Neural cell (in vitro differentiated cells): ENCODE measurements around the gene PTP4A2. TPM values are rescaled to one million over a fixed set of nuclear protein-coding genes. Genes with fewer than 3 reads are reported as not detected.
A peak's percentile ranks its signal among the peaks of the same experiment; 100 is the strongest.
"Not testable (repeated sequence)": the region's sequence is repeated elsewhere in the genome, so short reads cannot be mapped to it uniquely, and the experiment has no call there.

Source experiments
- H2AFZ ChIP-seq: fragments of 200-600, 300-800 bp; sonication (generic), shearing (Covaris generic); 2 replicates; pipeline ENCODE4 v1.6.0; 2014; ENCODE audit warnings: low read depth, mild to moderate bottlenecking, antibody characterized with exemption, low read length, moderate library complexity
- H3F3A ChIP-seq: fragments of 200-600 bp; shearing (Covaris generic); 2 replicates; pipeline ENCODE4 v1.6.1; 2016; ENCODE audit warnings: mild to moderate bottlenecking, moderate library complexity, mixed read lengths, antibody characterized with exemption, low read length; ENCODE audit not compliant: insufficient read depth, poor library complexity, severe bottlenecking
- H3K27ac ChIP-seq: fragments of 200-600, 300-800 bp; sonication (generic), shearing (Covaris generic); 2 replicates; pipeline ENCODE4 v1.5.1; 2014; ENCODE audit warnings: mild to moderate bottlenecking, low read length, moderate library complexity
- H3K27me3 ChIP-seq: fragments of 300-800, 200-600 bp; sonication (generic), shearing (Covaris generic); 2 replicates; pipeline ENCODE4 v1.6.0; 2014; ENCODE audit warnings: mild to moderate bottlenecking, low read depth, low read length, moderate library complexity; ENCODE audit not compliant: insufficient read depth
- H3K36me3 ChIP-seq: fragments of 300-800, 200-600 bp; sonication (generic), shearing (Covaris generic); 2 replicates; pipeline ENCODE4 v1.5.1; 2014; ENCODE audit warnings: mild to moderate bottlenecking, antibody characterized with exemption, low read length, moderate library complexity; ENCODE audit not compliant: insufficient read depth
- H3K4me2 ChIP-seq: fragments of 300-800, 200-600 bp; sonication (generic), shearing (Covaris generic); 2 replicates; pipeline ENCODE4 v1.6.0; 2014; ENCODE audit warnings: mild to moderate bottlenecking, low read length
- H3K4me3 ChIP-seq: fragments of 300-800, 200-600 bp; sonication (generic), shearing (Covaris generic); 2 replicates; pipeline ENCODE4 v1.5.1; 2014; ENCODE audit warnings: mild to moderate bottlenecking, low read length, moderate library complexity
- H3K79me2 ChIP-seq: fragments of 200-600 bp; shearing (Covaris generic); replicated peaks from 2 replicates; pipeline ENCODE4 v1.6.0; 2014; ENCODE audit warnings: mild to moderate bottlenecking, low read length, moderate library complexity; ENCODE audit not compliant: insufficient read depth
- H3K9ac ChIP-seq: fragments of 300-800, 200-600 bp; sonication (generic), shearing (Covaris generic); 2 replicates; pipeline ENCODE4 v1.6.1; 2016; ENCODE audit warnings: mild to moderate bottlenecking, low read length, mixed read lengths
- H3K9me2 ChIP-seq: fragments of 200-600 bp; shearing (Covaris generic); 2 replicates; pipeline ENCODE4 v1.6.1; 2016; ENCODE audit warnings: mild to moderate bottlenecking, low read length, mixed read lengths; ENCODE audit not compliant: insufficient read depth
- H3K9me3 ChIP-seq: fragments of 200-600, 300-800 bp; sonication (generic), shearing (Covaris generic); 2 replicates; pipeline ENCODE4 v1.6.1; 2016; ENCODE audit warnings: mild to moderate bottlenecking, mixed run types, low read length, moderate library complexity, mixed read lengths
- H4K20me1 ChIP-seq: fragments of 200-600 bp; shearing (Covaris generic); 2 replicates; pipeline ENCODE4 v1.6.1; 2016; ENCODE audit warnings: mild to moderate bottlenecking, mixed run types; ENCODE audit not compliant: insufficient read depth
- CTCF ChIP-seq: fragments of 450-650 bp; IDR thresholded peaks from 2 replicates; pipeline ENCODE4 v1.5.1; 2014; ENCODE audit warnings: antibody characterized with exemption, mild to moderate bottlenecking, moderate library complexity; ENCODE audit not compliant: poor library complexity, severe bottlenecking
- EP300 ChIP-seq: fragments of 450-650 bp; conservative IDR thresholded peaks from 2 replicates; pipeline ENCODE4 v1.6.1; 2014; ENCODE audit warnings: antibody characterized with exemption, mild to moderate bottlenecking, moderate library complexity; ENCODE audit not compliant: poor library complexity, severe bottlenecking
- EZH2 ChIP-seq: fragments of 200-600, 300-800 bp; shearing (Covaris generic), sonication (generic); IDR thresholded peaks from 2 replicates; pipeline ENCODE4 v1.6.1; 2014; ENCODE audit warnings: antibody characterized with exemption, low read length, borderline replicate concordance, mild to moderate bottlenecking; ENCODE audit not compliant: insufficient read depth, poor library complexity, severe bottlenecking
- MXI1 ChIP-seq: fragments of 450-650 bp; conservative IDR thresholded peaks from 2 replicates; pipeline ENCODE4 v1.6.1; 2014; ENCODE audit warnings: antibody characterized with exemption, mild to moderate bottlenecking; ENCODE audit not compliant: poor library complexity, severe bottlenecking
- POLR2AphosphoS5 ChIP-seq: IDR thresholded peaks from 2 replicates; pipeline ENCODE4 v1.6.1; 2012
- RAD21 ChIP-seq: fragments of 450-650 bp; conservative IDR thresholded peaks from 2 replicates; pipeline ENCODE4 v1.6.1; 2014; ENCODE audit warnings: antibody characterized with exemption, mild to moderate bottlenecking, moderate library complexity
- REST ChIP-seq: IDR thresholded peaks from 2 replicates; pipeline ENCODE4 v1.6.1; 2012; ENCODE audit warnings: borderline replicate concordance
- SMC3 ChIP-seq: fragments of 450-650 bp; conservative IDR thresholded peaks from 2 replicates; pipeline ENCODE4 v1.6.1; 2014; ENCODE audit warnings: antibody characterized with exemption, mild to moderate bottlenecking, moderate library complexity; ENCODE audit not compliant: poor library complexity
- TAF1 ChIP-seq: IDR thresholded peaks from 2 replicates; pipeline ENCODE4 v1.6.1; 2012; ENCODE audit warnings: low read depth
- polyA plus RNA-seq: library from polyadenylated mRNA; depleted of rRNA; stranded (reverse); fragments of >200 nt; gene quantifications from 2 replicates; pipeline ENCODE4 v1.2.3, GENCODE V29; 2014

The PTP4A2 gene
- polyA plus RNA-seq, 1 donor from 2014 or later = 250 TPM

GRCh38 chr1:31926853-31927660 is 11.1 kb downstream of the PTP4A2 start:
- H3K9me3 ChIP-seq = no peaks in the 10 kb centered on the region
- peaks cover 2% of the 10 kb centered on the region for H4K20me1 ChIP-seq
- H3K9me2 ChIP-seq = no peaks in the 10 kb centered on the region
- no peak overlapping the region for H2AFZ ChIP-seq
- no peak for TF ChIP-seq EZH2
- TF ChIP-seq REST = no peak
- TF ChIP-seq TAF1 = no peak
- no peak for TF ChIP-seq SMC3
- TF ChIP-seq CTCF = no peak
- TF ChIP-seq MXI1 = no peak
- no peak for TF ChIP-seq POLR2AphosphoS5
- TF ChIP-seq RAD21 = no peak
- TF ChIP-seq EP300 = no peak
- no peak overlapping the region for H3K27ac ChIP-seq
- no peaks in the 10 kb centered on the region for H3K27me3 ChIP-seq
- H3K79me2 ChIP-seq = peaks cover 75% of the 10 kb centered on the region
- no peaks in the 10 kb centered on the region for H3F3A ChIP-seq
- H3K9ac ChIP-seq = no peak overlapping the region
- no peaks in the 10 kb centered on the region for H3K36me3 ChIP-seq
- H3K4me2 ChIP-seq = no peak overlapping the region
- peak overlapping the region; percentile 17 for H3K4me3 ChIP-seq

- no peaks in the 10 kb centered on the region for H3K27me3 ChIP-seq
- no peak overlapping the region for H2AFZ ChIP-seq
- H4K20me1 ChIP-seq = no peaks in the 10 kb centered on the region
- no peak overlapping the region for H3K4me3 ChIP-seq
- no peaks in the 10 kb centered on the region for H3F3A ChIP-seq
- H3K79me2 ChIP-seq = peaks cover 72% of the 10 kb centered on the region
- no peaks in the 10 kb centered on the region for H3K9me2 ChIP-seq
- TF ChIP-seq MXI1 (no peak), SMC3 (no peak), CTCF (no peak), REST (no peak), TAF1 (no peak), EP300 (no peak), EZH2 (no peak), POLR2AphosphoS5 (no peak), RAD21 (no peak)
- no peak overlapping the region for H3K27ac ChIP-seq
- H3K36me3 ChIP-seq = no peaks in the 10 kb centered on the region
- H3K9ac ChIP-seq = no peak overlapping the region
- H3K9me3 ChIP-seq = no peaks in the 10 kb centered on the region
- no peak overlapping the region for H3K4me2 ChIP-seq
Observed at GRCh38 chr1:31926252-31926651, 11.9 kb downstream of the PTP4A2 start.

GRCh38 chr1:31925824-31926223 is 12.3 kb downstream of the PTP4A2 start:
- not testable (repeated sequence) for H3K9me3 ChIP-seq, H3K4me3 ChIP-seq, H3K36me3 ChIP-seq, H3K9me2 ChIP-seq, H4K20me1 ChIP-seq, H2AFZ ChIP-seq, H3K4me2 ChIP-seq, H3K27me3 ChIP-seq, H3F3A ChIP-seq, H3K9ac ChIP-seq, H3K27ac ChIP-seq
- peaks cover 67% of the 10 kb centered on the region for H3K79me2 ChIP-seq
